K562 (cell line): Measurements from ENCODE around the gene INO80E. TPM values are rescaled to one million over a fixed set of nuclear protein-coding genes. Genes with fewer than 3 reads are reported as not detected.

Experiments used
- ATAC-seq: fragments of 200-7000 bp; cut with Tn5 transposase; 3 replicates; pipeline ENCODE4 v1.9.1; 2020; ENCODE audit warnings: moderate library complexity
- BruUV-seq: library from RNA; stranded (reverse); fragments of 400-500 nt; replicated peaks from 2 replicates; lab custom pipeline; 2021; lab: Mats Ljungman, UMichigan
- CTCF ChIA-PET: fragments of 300-600 bp; formaldehyde crosslinking; extraction: SDS; loops from one replicate; lab custom pipeline; 2021; ENCODE audit warnings: low intra/inter-chr PET ratio; lab: Yijun Ruan, JAX
- POLR2A ChIA-PET: fragments of 300-600, 350-650 bp; sonication (Branson Sonifier 250); formaldehyde crosslinking; extraction: SDS; loops from one replicate; lab custom pipeline; 2021; ENCODE audit warnings: antibody characterized with exemption, inconsistent platforms; lab: Yijun Ruan, JAX
- DNase-seq, 4 experiments: peaks; one replicate each; pipeline versions ENCODE4 v3.0.0 to v3.0.0-alpha.2; 2011 to 2018; ENCODE audit warnings: low spot score in 3 of 4, mixed read lengths in 3 of 4; ENCODE audit errors: extremely low read depth in 1 of 4
- FAIRE-seq: peaks from 2 replicates; lab custom pipeline; 2011; peaks lifted over from hg19 to GRCh38; lab: Jason Lieb, UNC
- H2AFZ ChIP-seq: 2 replicates; pipeline ENCODE4 v1.6.0; 2011; ENCODE audit warnings: low read depth, low read length, control low read depth, inconsistent platforms
- H3K27ac ChIP-seq: fragments of 200-600 bp; 3 replicates; pipeline ENCODE4 v1.8.0; 2011; ENCODE audit warnings: low read depth, mild to moderate bottlenecking, control low read depth, inconsistent platforms, low read length, moderate library complexity, mixed read lengths; ENCODE audit errors: extremely low read depth
- H3K27me3 ChIP-seq, 2 experiments: fragments of 300-600 bp in 1 of 2; 2 replicates in 1 of 2; 3 replicates in 1 of 2; pipeline versions ENCODE4 v1.6.0 to v1.8.0; 2011; ENCODE audit warnings: inconsistent platforms in 2 of 2, low read length in 2 of 2, mild to moderate bottlenecking in 1 of 2, mixed read lengths in 1 of 2, moderate library complexity in 1 of 2; ENCODE audit not compliant: control insufficient read depth in 2 of 2, insufficient read depth in 2 of 2
- H3K36me3 ChIP-seq: fragments of 300-600 bp; 3 replicates; pipeline ENCODE4 v1.8.0; 2011; ENCODE audit warnings: mild to moderate bottlenecking, low read length, inconsistent platforms; ENCODE audit not compliant: control insufficient read depth, insufficient read depth
- H3K4me1 ChIP-seq, 2 experiments: fragments of 200-600 bp in 1 of 2; replicated peaks in 1 of 2; 2 replicates in 1 of 2; 3 replicates in 1 of 2; pipeline versions ENCODE4 v1.5.1 to v1.8.0; 2011; ENCODE audit warnings: inconsistent platforms in 2 of 2, low read length in 2 of 2, mild to moderate bottlenecking in 1 of 2, mixed read lengths in 1 of 2, moderate library complexity in 1 of 2; ENCODE audit not compliant: control insufficient read depth in 2 of 2, insufficient read depth in 2 of 2
- H3K4me2 ChIP-seq: 2 replicates; pipeline ENCODE4 v1.6.1; 2011; ENCODE audit warnings: low read length, control low read depth, inconsistent platforms, mixed read lengths; ENCODE audit not compliant: insufficient read depth
- H3K4me3 ChIP-seq: fragments of 200-600 bp; sonication (generic), shearing (Covaris generic); 2 replicates; pipeline ENCODE4 v1.5.1; 2016; ENCODE audit warnings: control low read depth, inconsistent platforms
- H3K79me2 ChIP-seq: fragments of 200-600 bp; 3 replicates; pipeline ENCODE4 v1.8.0; 2011; ENCODE audit warnings: low read length, inconsistent platforms; ENCODE audit not compliant: control insufficient read depth, insufficient read depth
- H3K9ac ChIP-seq, 2 experiments: 2 replicates each; pipeline versions ENCODE4 v1.6.0 to v1.6.1; 2011; ENCODE audit warnings: low read depth in 2 of 2, low read length in 2 of 2, control low read depth in 1 of 2, inconsistent platforms in 1 of 2, mild to moderate bottlenecking in 1 of 2, mixed read lengths in 1 of 2; ENCODE audit not compliant: insufficient read depth in 1 of 2
- H3K9me1 ChIP-seq: one replicate; pipeline ENCODE4 v1.6.0; 2011; ENCODE audit warnings: inconsistent platforms, mild to moderate bottlenecking, low read length, moderate library complexity; ENCODE audit not compliant: control insufficient read depth, insufficient read depth
- H3K9me3 ChIP-seq: replicated peaks from 2 replicates; pipeline ENCODE4 v1.5.1; 2011; ENCODE audit warnings: low read depth, low read length, inconsistent platforms; ENCODE audit not compliant: control insufficient read depth, insufficient read depth
- H4K20me1 ChIP-seq: replicated peaks from 2 replicates; pipeline ENCODE4 v1.6.1; 2011; ENCODE audit warnings: low read length, inconsistent platforms, mixed read lengths; ENCODE audit not compliant: control insufficient read depth, insufficient read depth
- POLR2G ChIP-seq: fragments of 200-400 bp; formaldehyde crosslinking; IDR thresholded peaks from 2 replicates; pipeline ENCODE4 v1.6.1; 2017; ENCODE audit warnings: low read depth, mild to moderate bottlenecking, antibody characterized with exemption, low read length, moderate library complexity
- PRMT5 ChIP-seq: sonication (generic); formaldehyde crosslinking; IDR thresholded peaks from 2 replicates; pipeline ENCODE4 v1.5.0; 2020; ENCODE audit warnings: missing genetic modification reagents
- RBFOX2 ChIP-seq: fragments of 200-400 bp; formaldehyde crosslinking; IDR thresholded peaks from 2 replicates; pipeline ENCODE4 v1.6.1; 2017; ENCODE audit warnings: low read depth, mild to moderate bottlenecking, low read length, moderate library complexity
- WGBS: fragments of 100-300 bp; shearing (Covaris generic); methylation state at CpG from one replicate; pipeline ENCODE4 v1.1.6; 2016; ENCODE audit warnings: low coverage, mixed read lengths; ENCODE audit not compliant: insufficient coverage; ENCODE audit errors: missing lambda C conversion rate; 5-methylcytosine and 5-hydroxymethylcytosine counted together
- in situ Hi-C: fragments of 300-500 bp; cut with MboI; formaldehyde crosslinking; loops from 4 replicates; pipeline ENCODE4 v1.15.0; 2018; ENCODE audit warnings: inconsistent platforms, mixed read lengths
- intact Hi-C: fragments of 100-400 bp; cut with micrococcal nuclease; formaldehyde crosslinking; loops from 2 replicates; pipeline ENCODE4 v1.14.2; 2022
- polyA plus RNA-seq, 8 experiments: library from polyadenylated mRNA; depleted of rRNA in 4 of 8; stranded (reverse) in 5 of 8; unstranded in 3 of 8; fragments of >200 nt; fragmentation: Nextera tagmentation in 2 of 8; fragmentation: Illumina TruSeq in 1 of 8; extraction: Ambion mirVana in 2 of 8; extraction: Trizol in 1 of 8; gene quantifications; 2 replicates each; pipeline versions ENCODE4 v1.2.1 to v1.2.3, GENCODE V29; 2011 to 2014; ENCODE audit warnings: inconsistent platforms in 1 of 8, missing spikeins in 1 of 8
- total RNA-seq, 7 experiments: library from RNA; depleted of rRNA in 6 of 7; stranded (reverse); fragments of >200 nt in 6 of 7; fragmentation: Illumina TruSeq in 2 of 7; extraction: Trizol in 2 of 7; gene quantifications; 2 replicates each; pipeline versions ENCODE4 v1.2.1 to v1.2.3, GENCODE V29; 2011 to 2021; ENCODE audit warnings: low replicate concordance in 1 of 7
- TF ChIP-seq, protein P1 (sequence below), 2 experiments: fragments of 450-650 bp; IDR thresholded peaks; 2 replicates each; pipeline ENCODE4 v1.6.1; 2016

Gene INO80E
- total and polyA plus RNA-seq, 9 of the 15 experiments (the other 6 are each of a cell fraction or from before 2014, with no cell fraction given) = 0.31 to 102 (median 49.3) TPM

DNA sequence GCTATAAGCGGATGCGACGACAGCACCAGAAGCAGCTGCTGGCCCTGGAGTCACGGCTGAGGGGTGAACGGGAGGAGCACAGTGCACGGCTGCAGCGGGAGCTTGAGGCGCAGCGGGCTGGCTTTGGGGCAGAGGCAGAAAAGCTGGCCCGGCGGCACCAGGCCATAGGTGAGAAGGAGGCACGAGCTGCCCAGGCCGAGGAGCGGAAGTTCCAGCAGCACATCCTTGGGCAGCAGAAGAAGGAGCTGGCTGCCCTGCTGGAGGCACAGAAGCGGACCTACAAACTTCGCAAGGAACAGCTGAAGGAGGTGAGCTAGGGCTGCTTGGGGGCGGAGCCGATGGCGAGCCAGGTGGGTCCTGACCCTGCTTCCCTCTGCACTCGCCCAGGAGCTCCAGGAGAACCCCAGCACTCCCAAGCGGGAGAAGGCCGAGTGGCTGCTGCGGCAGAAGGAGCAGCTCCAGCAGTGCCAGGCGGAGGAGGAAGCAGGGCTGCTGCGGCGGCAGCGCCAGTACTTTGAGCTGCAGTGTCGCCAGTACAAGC lies 10.7 kb upstream of the INO80E start:
- no TSS peak for BruUV-seq
- Histone ChIP-seq H3K9ac (no peak overlapping the region), H3K9me3 (no peaks in the 10 kb centered on the region), H3K4me3 (no peak overlapping the region), H3K9me1 (no peaks in the 10 kb centered on the region), H3K36me3 (peaks cover 100% of the 10 kb centered on the region), H3K27ac (no peak overlapping the region), H3K79me2 (no peaks in the 10 kb centered on the region), H3K4me2 (no peak overlapping the region), H4K20me1 (0 out of 2 replicates have a peak, but pooled peaks cover under 1% of the 10 kb centered on the region), H3K4me1 (peaks cover 0 to 15% of the 10 kb centered on the region in 2 experiments; a peak in 1 of 5 replicates), H2AFZ (no peak overlapping the region), H3K27me3 (no peaks in the 10 kb centered on the region)
- in situ Hi-C loops = no loop called here
- ChIA-PET CTCF (no interaction called here), POLR2A (interaction anchor here (0.6 to 2.6 kb wide), 5 partner anchors 11 to 300 kb away, joined by 3 to 22 read pairs (median 3); partner anchors contain the start of gene TAOK2)
- TF ChIP-seq RBFOX2 (peak; percentile 38), POLR2G (0 out of 2 replicates have a peak, but pooled peaks have one; percentile 29), PRMT5 (CRISPR knock-in tag) (no peak)
- TF ChIP-seq, protein P1, sequence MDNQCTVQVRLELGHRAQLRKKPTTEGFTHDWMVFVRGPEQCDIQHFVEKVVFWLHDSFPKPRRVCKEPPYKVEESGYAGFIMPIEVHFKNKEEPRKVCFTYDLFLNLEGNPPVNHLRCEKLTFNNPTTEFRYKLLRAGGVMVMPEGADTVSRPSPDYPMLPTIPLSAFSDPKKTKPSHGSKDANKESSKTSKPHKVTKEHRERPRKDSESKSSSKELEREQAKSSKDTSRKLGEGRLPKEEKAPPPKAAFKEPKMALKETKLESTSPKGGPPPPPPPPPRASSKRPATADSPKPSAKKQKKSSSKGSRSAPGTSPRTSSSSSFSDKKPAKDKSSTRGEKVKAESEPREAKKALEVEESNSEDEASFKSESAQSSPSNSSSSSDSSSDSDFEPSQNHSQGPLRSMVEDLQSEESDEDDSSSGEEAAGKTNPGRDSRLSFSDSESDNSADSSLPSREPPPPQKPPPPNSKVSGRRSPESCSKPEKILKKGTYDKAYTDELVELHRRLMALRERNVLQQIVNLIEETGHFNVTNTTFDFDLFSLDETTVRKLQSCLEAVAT (IDR thresholded peaks at IDR 0.05) = no peak
- 93% methylated on average over 19 of the region's 28 CpGs for WGBS
- FAIRE-seq = no peak
- intact Hi-C loops = no loop called here
- DNase-seq = no peak
- ATAC-seq = no peak
